HepG2 (cell line): ENCODE data around the gene ZPR1. TPM values are rescaled to one million over a fixed set of nuclear protein-coding genes. Genes with fewer than 3 reads are reported as not detected.

Source experiments
- ATAC-seq: fragments of 200-7000 bp; cut with Tn5 transposase; 3 replicates; pipeline ENCODE4 v1.9.1; 2020; ENCODE audit warnings: mild to moderate bottlenecking, moderate library complexity
- BruUV-seq: library from RNA; stranded (reverse); fragments of 400-500 nt; replicated peaks from 2 replicates; lab custom pipeline; 2021; lab: Mats Ljungman, UMichigan
- CTCF ChIA-PET: fragments of 300-600 bp; formaldehyde crosslinking; extraction: SDS; loops from one replicate; lab custom pipeline; 2021; ENCODE audit warnings: low total read pairs, inconsistent platforms, low intra/inter-chr PET ratio; lab: Yijun Ruan, JAX
- POLR2A ChIA-PET: fragments of 350-600 bp; sonication (Branson Sonifier 250); formaldehyde crosslinking; loops from one replicate; lab custom pipeline; 2020; ENCODE audit warnings: antibody characterized with exemption, inconsistent platforms; lab: Yijun Ruan, JAX
- DNase-seq: peaks from one replicate; pipeline ENCODE4 v3.0.0-alpha.2; 2015; ENCODE audit warnings: low spot score
- FAIRE-seq: peaks from 3 replicates; lab custom pipeline; 2011; peaks lifted over from hg19 to GRCh38; lab: Jason Lieb, UNC
- H2AFZ ChIP-seq: one replicate; pipeline ENCODE4 v1.6.1; 2011; ENCODE audit warnings: low read length, inconsistent platforms
- H3K27ac ChIP-seq: fragments of 300-600 bp; 3 replicates; pipeline ENCODE4 v1.8.0; 2011; ENCODE audit warnings: mixed run types, mild to moderate bottlenecking, mixed read lengths, low read length, inconsistent platforms; ENCODE audit not compliant: insufficient read depth; ENCODE audit errors: extremely low read length
- H3K27me3 ChIP-seq, 2 experiments: fragments of 200-600 bp in 1 of 2; 2 replicates in 1 of 2; 3 replicates in 1 of 2; pipeline versions ENCODE4 v1.6.0 to v1.8.0; 2011; ENCODE audit warnings: low read length in 2 of 2, mild to moderate bottlenecking in 2 of 2, moderate library complexity in 2 of 2, inconsistent platforms in 1 of 2; ENCODE audit not compliant: insufficient read depth in 2 of 2, control insufficient read depth in 1 of 2
- H3K36me3 ChIP-seq, 2 experiments: fragments of 200-600 bp in 1 of 2; replicated peaks in 1 of 2; 2 replicates in 1 of 2; 3 replicates in 1 of 2; pipeline versions ENCODE4 v1.5.1 to v1.8.0; 2011; ENCODE audit warnings: low read length in 2 of 2, inconsistent platforms in 1 of 2; ENCODE audit not compliant: insufficient read depth in 2 of 2, control insufficient read depth in 1 of 2
- H3K4me1 ChIP-seq: 2 replicates; pipeline ENCODE4 v1.5.1; 2012; ENCODE audit warnings: low read length, inconsistent platforms; ENCODE audit not compliant: insufficient read depth
- H3K4me2 ChIP-seq: 2 replicates; pipeline ENCODE4 v1.6.0; 2011; ENCODE audit warnings: low read depth, low read length, inconsistent platforms
- H3K4me3 ChIP-seq, 3 experiments: fragments of 200-600 bp in 1 of 3; sonication (generic), shearing (Covaris generic) in 1 of 3; replicated peaks in 1 of 3; 2 replicates each; pipeline ENCODE4 v1.5.1; 2011 to 2016; ENCODE audit warnings: low read length in 3 of 3, inconsistent platforms in 2 of 3, low read depth in 2 of 3, mild to moderate bottlenecking in 2 of 3, control low read depth in 1 of 3, mixed read lengths in 1 of 3; ENCODE audit not compliant: insufficient read depth in 1 of 3
- H3K79me2 ChIP-seq: one replicate; pipeline ENCODE4 v1.6.1; 2011; ENCODE audit warnings: low read length, inconsistent platforms; ENCODE audit not compliant: insufficient read depth
- H3K9ac ChIP-seq: 2 replicates; pipeline ENCODE4 v1.6.0; 2011; ENCODE audit warnings: mild to moderate bottlenecking, low read depth, low read length, inconsistent platforms; ENCODE audit not compliant: insufficient read depth
- H3K9me3 ChIP-seq: 2 replicates; pipeline ENCODE4 v1.5.1; 2012; ENCODE audit warnings: mild to moderate bottlenecking, low read length
- H4K20me1 ChIP-seq: 2 replicates; pipeline ENCODE4 v1.6.0; 2011; ENCODE audit warnings: inconsistent platforms, mild to moderate bottlenecking, low read length, moderate library complexity; ENCODE audit not compliant: insufficient read depth
- ATF7-NPFF ChIP-seq: sonication (generic); formaldehyde crosslinking; IDR thresholded peaks from 2 replicates; pipeline ENCODE4 v1.8.1; 2023; ENCODE audit warnings: mild to moderate bottlenecking, low read depth, missing genetic modification reagents, moderate library complexity
- BCLAF1 ChIP-seq: fragments of 450-650 bp; IDR thresholded peaks from 2 replicates; pipeline ENCODE4 v1.6.1; 2017; ENCODE audit warnings: mild to moderate bottlenecking
- MEIS1 ChIP-seq: sonication (generic); formaldehyde crosslinking; IDR thresholded peaks from 2 replicates; pipeline ENCODE4 v1.9.0; 2021; ENCODE audit warnings: mild to moderate bottlenecking, missing genetic modification reagents, moderate library complexity, borderline replicate concordance
- POGZ ChIP-seq: sonication (generic); formaldehyde crosslinking; IDR thresholded peaks from 2 replicates; pipeline ENCODE4 v1.4.0; 2020; ENCODE audit warnings: mild to moderate bottlenecking, missing genetic modification reagents
- SIX1 ChIP-seq: sonication (generic); formaldehyde crosslinking; IDR thresholded peaks from 2 replicates; pipeline ENCODE4 v1.4.0; 2020; ENCODE audit warnings: missing genetic modification reagents, borderline replicate concordance
- ZNF101 ChIP-seq: sonication (generic); formaldehyde crosslinking; IDR thresholded peaks from 2 replicates; pipeline ENCODE4 v1.4.0; 2020; ENCODE audit warnings: mild to moderate bottlenecking, low read depth, missing genetic modification reagents, borderline replicate concordance
- ZNF446 ChIP-seq: sonication (generic); formaldehyde crosslinking; IDR thresholded peaks from 2 replicates; pipeline ENCODE4 v1.5.0; 2020; ENCODE audit warnings: mild to moderate bottlenecking, missing genetic modification reagents
- ZNF501 ChIP-seq: sonication (generic); formaldehyde crosslinking; IDR thresholded peaks from 2 replicates; pipeline ENCODE4 v1.5.1; 2020; ENCODE audit warnings: mild to moderate bottlenecking, moderate library complexity, missing genetic modification reagents
- ZNF572 ChIP-seq: sonication (generic); formaldehyde crosslinking; IDR thresholded peaks from 2 replicates; pipeline ENCODE4 v1.5.1; 2020; ENCODE audit warnings: mild to moderate bottlenecking, missing genetic modification reagents
- ZNF577 ChIP-seq: sonication (generic); formaldehyde crosslinking; IDR thresholded peaks from 2 replicates; pipeline ENCODE4 v1.4.0; 2020; ENCODE audit warnings: mild to moderate bottlenecking, low read depth, missing genetic modification reagents, borderline replicate concordance
- WGBS: methylation state at CpG from one replicate; pipeline ENCODE4 v1.1.6; 2017; ENCODE audit warnings: low lambda C conversion rate; 5-methylcytosine and 5-hydroxymethylcytosine counted together
- in situ Hi-C: cut with HindIII; loops from 2 replicates; pipeline ENCODE4 v1.10.0; 2017; ENCODE audit warnings: low pct_unique_long_range_greater_than_20kb; ENCODE audit not compliant: extremely low pct_ligation_motif_present
- intact Hi-C: fragments of 100-400 bp; cut with micrococcal nuclease; formaldehyde crosslinking; loops from one replicate; pipeline ENCODE4 v1.10.0; 2022; ENCODE audit not compliant: unreplicated experiment
- polyA plus RNA-seq, 8 experiments: library from polyadenylated mRNA; depleted of rRNA in 3 of 8; stranded (reverse) in 7 of 8; unstranded in 1 of 8; fragments of >200 nt; fragmentation: Illumina TruSeq in 4 of 8; extraction: Trizol in 4 of 8; gene quantifications; 2 replicates each; pipeline versions ENCODE4 v1.2.1 to v1.2.3, GENCODE V29; 2011 to 2016; ENCODE audit warnings: low read depth in 4 of 8, missing spikeins in 1 of 8, mixed read lengths in 1 of 8; ENCODE audit not compliant: insufficient read depth in 1 of 8
- total RNA-seq, 5 experiments: library from RNA; depleted of rRNA; stranded (reverse); fragments of >200 nt; fragmentation: Illumina TruSeq; extraction: Trizol; gene quantifications; 2 replicates each; pipeline ENCODE4 v1.2.3, GENCODE V29; 2016; ENCODE audit warnings: low read depth in 1 of 5
- TF ChIP-seq, protein P1 (sequence below): sonication (generic); formaldehyde crosslinking; IDR thresholded peaks from 2 replicates; pipeline ENCODE4 v1.5.0; 2020; ENCODE audit warnings: mild to moderate bottlenecking, missing genetic modification reagents, moderate library complexity

The ZPR1 gene
- total and polyA plus RNA-seq, 2 of the 13 experiments (the other 11 are each of a cell fraction or from before 2014, with no cell fraction given), result 40.0 to 79.3 TPM

DNA sequence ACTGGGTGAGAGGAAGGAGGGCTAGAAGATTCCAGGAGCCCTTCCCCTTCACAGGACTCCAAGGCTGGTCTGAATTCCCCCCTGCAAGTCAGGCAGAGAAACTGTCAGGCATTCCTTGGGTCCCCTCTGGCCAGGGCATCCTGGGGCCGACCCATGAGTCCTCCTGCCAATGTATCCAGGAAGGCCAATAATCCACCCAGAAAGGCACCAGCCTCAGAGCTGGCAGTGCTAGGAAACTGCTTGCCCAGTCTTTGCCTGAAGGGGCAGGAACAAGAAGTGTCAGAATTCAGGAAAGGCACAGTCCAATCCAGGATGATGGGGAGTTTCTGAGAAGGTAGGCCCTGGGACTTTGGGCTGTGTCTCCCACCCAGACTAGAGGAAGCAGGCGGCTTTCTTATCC lies 56.0 kb downstream of the ZPR1 start:
- ATAC-seq (no peak), DNase-seq (no peak), FAIRE-seq (no peak)
- TF ChIP-seq SIX1 (CRISPR knock-in tag) (no peak), ATF7-NPFF (CRISPR knock-in tag) (no peak), ZNF577 (CRISPR knock-in tag) (no peak)
- ChIA-PET POLR2A (interaction anchor here (1.3 kb wide), 1 partner anchor 104 kb away, joined by 3 read pairs; no protein-coding TSS in a partner anchor), CTCF (interaction anchor here (1.4 kb wide), 1 partner anchor 11 kb away, joined by 10 read pairs; no protein-coding TSS in a partner anchor)
- Histone ChIP-seq H3K4me3 (no peak overlapping the region), H3K4me2 (no peak overlapping the region), H4K20me1 (no peaks in the 10 kb centered on the region), H3K9me3 (no peaks in the 10 kb centered on the region), H3K79me2 (no peaks in the 10 kb centered on the region), H3K9ac (no peak overlapping the region), H3K27me3 (peaks cover 2 to 46% of the 10 kb centered on the region in 2 experiments; a peak in 3 of 5 replicates), H2AFZ (no peak overlapping the region), H3K36me3 (no peaks in the 10 kb centered on the region), H3K27ac (no peak overlapping the region), H3K4me1 (peaks cover 26% of the 10 kb centered on the region)
- no TSS peak for BruUV-seq
- WGBS, result 33% methylated on average over 1 of the region's 2 CpGs
- intact Hi-C loops (no loop called here), in situ Hi-C loops (no loop called here)

GRCh38 chr11:116731097-116731761 lies 56.6 kb downstream of the ZPR1 start:
- intact Hi-C loops (no loop called here), in situ Hi-C loops (no loop called here)
- peaks cover 2 to 51% of the 10 kb centered on the region in 2 experiments; a peak in 3 of 5 replicates for H3K27me3 ChIP-seq
- no peak overlapping the region for H2AFZ ChIP-seq
- H3K9ac ChIP-seq, result no peak overlapping the region
- peak; percentile 5 for DNase-seq
- no peak for FAIRE-seq
- no peak overlapping the region for H3K4me2 ChIP-seq
- CTCF ChIA-PET, result interaction anchor here (1.4 kb wide), 1 partner anchor 11 kb away, joined by 10 read pairs; no protein-coding TSS in a partner anchor
- H3K4me1 ChIP-seq, result peaks cover 26% of the 10 kb centered on the region
- no peaks in the 10 kb centered on the region for H4K20me1 ChIP-seq
- peak; percentile 48 for ATAC-seq
- POLR2A ChIA-PET, result interaction anchor here (1.3 kb wide), 1 partner anchor 105 kb away, joined by 3 read pairs; no protein-coding TSS in a partner anchor
- no peaks in the 10 kb centered on the region for H3K79me2 ChIP-seq
- BruUV-seq, result no TSS peak
- H3K9me3 ChIP-seq, result no peaks in the 10 kb centered on the region
- no peak overlapping the region for H3K4me3 ChIP-seq
- no peaks in the 10 kb centered on the region for H3K36me3 ChIP-seq
- 43% methylated on average over 11 of the region's 11 CpGs for WGBS
- no peak overlapping the region for H3K27ac ChIP-seq
- TF ChIP-seq ZNF501 (CRISPR knock-in tag) (no peak), ZNF572 (CRISPR knock-in tag) (no peak), ZNF446 (CRISPR knock-in tag) (no peak), POGZ (CRISPR knock-in tag) (no peak), BCLAF1 (no peak), ZNF101 (no peak), MEIS1 (no peak)
- TF ChIP-seq, protein P1, sequence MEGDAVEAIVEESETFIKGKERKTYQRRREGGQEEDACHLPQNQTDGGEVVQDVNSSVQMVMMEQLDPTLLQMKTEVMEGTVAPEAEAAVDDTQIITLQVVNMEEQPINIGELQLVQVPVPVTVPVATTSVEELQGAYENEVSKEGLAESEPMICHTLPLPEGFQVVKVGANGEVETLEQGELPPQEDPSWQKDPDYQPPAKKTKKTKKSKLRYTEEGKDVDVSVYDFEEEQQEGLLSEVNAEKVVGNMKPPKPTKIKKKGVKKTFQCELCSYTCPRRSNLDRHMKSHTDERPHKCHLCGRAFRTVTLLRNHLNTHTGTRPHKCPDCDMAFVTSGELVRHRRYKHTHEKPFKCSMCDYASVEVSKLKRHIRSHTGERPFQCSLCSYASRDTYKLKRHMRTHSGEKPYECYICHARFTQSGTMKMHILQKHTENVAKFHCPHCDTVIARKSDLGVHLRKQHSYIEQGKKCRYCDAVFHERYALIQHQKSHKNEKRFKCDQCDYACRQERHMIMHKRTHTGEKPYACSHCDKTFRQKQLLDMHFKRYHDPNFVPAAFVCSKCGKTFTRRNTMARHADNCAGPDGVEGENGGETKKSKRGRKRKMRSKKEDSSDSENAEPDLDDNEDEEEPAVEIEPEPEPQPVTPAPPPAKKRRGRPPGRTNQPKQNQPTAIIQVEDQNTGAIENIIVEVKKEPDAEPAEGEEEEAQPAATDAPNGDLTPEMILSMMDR, result peak; percentile 17; the same call in 1 of the 2 replicates
